IMR-90 (cell line): Measurements from ENCODE around the gene NME7. TPM values are rescaled to one million over a fixed set of nuclear protein-coding genes. Genes with fewer than 3 reads are reported as not detected.

Experiments
- ATAC-seq: fragments of 200-7000 bp; cut with Tn5 transposase; 2 replicates; pipeline ENCODE4 v1.9.1; 2020; ENCODE audit warnings: low read depth, mild to moderate bottlenecking, moderate library complexity
- BruUV-seq: library from RNA; stranded (reverse); fragments of 400-500 nt; replicated peaks from 2 replicates; lab custom pipeline; 2021; lab: Mats Ljungman, UMichigan
- CTCF ChIA-PET: fragments of 300-600 bp; formaldehyde crosslinking; extraction: SDS; loops from one replicate; lab custom pipeline; 2021; ENCODE audit warnings: antibody characterized with exemption; lab: Yijun Ruan, JAX
- POLR2A ChIA-PET: fragments of 300-600 bp; sonication (Branson Sonifier 250); formaldehyde crosslinking; loops from one replicate; lab custom pipeline; 2022; ENCODE audit warnings: antibody characterized with exemption; ENCODE audit not compliant: unreplicated experiment; lab: Charles Lee
- DNase-seq: peaks from one replicate; pipeline ENCODE4 v3.0.0; 2013
- H2AFZ ChIP-seq: replicated peaks from 2 replicates; pipeline ENCODE3; 2013; ENCODE audit warnings: low read length, mild to moderate bottlenecking; ENCODE audit not compliant: poor library complexity
- H2AK5ac ChIP-seq: 2 replicates; pipeline ENCODE4 v1.6.1; 2013; ENCODE audit warnings: low read depth, low read length, inconsistent platforms
- H2AK9ac ChIP-seq: replicated peaks from 2 replicates; pipeline ENCODE3; 2013; ENCODE audit warnings: mild to moderate bottlenecking, low read depth, low read length, moderate library complexity; ENCODE audit not compliant: poor library complexity
- H2BK120ac ChIP-seq: 2 replicates; pipeline ENCODE4 v1.6.1; 2013; ENCODE audit warnings: low read depth, low read length, inconsistent platforms
- H2BK15ac ChIP-seq: 3 replicates; pipeline ENCODE4 v1.6.1; 2013; ENCODE audit warnings: low read depth, low read length, inconsistent platforms
- H2BK20ac ChIP-seq: 2 replicates; pipeline ENCODE4 v1.6.1; 2013; ENCODE audit warnings: low read depth, mild to moderate bottlenecking, inconsistent platforms, low read length, moderate library complexity
- H2BK5ac ChIP-seq: 2 replicates; pipeline ENCODE4 v1.6.1; 2013; ENCODE audit warnings: mild to moderate bottlenecking, low read depth, low read length, inconsistent platforms; ENCODE audit not compliant: poor library complexity, severe bottlenecking
- H3K14ac ChIP-seq: replicated peaks from 2 replicates; pipeline ENCODE4 v1.6.1; 2013; ENCODE audit warnings: low read depth, low read length, inconsistent platforms
- H3K18ac ChIP-seq: 2 replicates; pipeline ENCODE4 v1.6.1; 2013; ENCODE audit warnings: low read depth, low read length, control low read depth
- H3K23ac ChIP-seq: 2 replicates; pipeline ENCODE4 v1.6.1; 2013; ENCODE audit warnings: low read depth, low read length, inconsistent platforms
- H3K27ac ChIP-seq: 2 replicates; pipeline ENCODE4 v1.5.1; 2013; ENCODE audit warnings: mild to moderate bottlenecking, control low read depth, low read length; ENCODE audit not compliant: insufficient read depth
- H3K27me3 ChIP-seq: 2 replicates; pipeline ENCODE4 v1.6.1; 2013; ENCODE audit warnings: low read length; ENCODE audit not compliant: control insufficient read depth, insufficient read depth
- H3K36me3 ChIP-seq: 2 replicates; pipeline ENCODE4 v1.6.1; 2013; ENCODE audit warnings: low read length, mixed read lengths; ENCODE audit not compliant: control insufficient read depth, insufficient read depth
- H3K4ac ChIP-seq: 2 replicates; pipeline ENCODE4 v1.6.1; 2013; ENCODE audit warnings: low read depth, low read length, inconsistent platforms
- H3K4me1 ChIP-seq: 2 replicates; pipeline ENCODE4 v1.6.1; 2013; ENCODE audit warnings: low read length, mixed read lengths; ENCODE audit not compliant: control insufficient read depth, insufficient read depth
- H3K4me2 ChIP-seq: 2 replicates; pipeline ENCODE4 v1.6.1; 2013; ENCODE audit warnings: low read depth, mild to moderate bottlenecking, control low read depth, low read length, moderate library complexity
- H3K4me3 ChIP-seq: 2 replicates; pipeline ENCODE4 v1.5.1; 2013; ENCODE audit warnings: low read depth, mild to moderate bottlenecking, control low read depth, low read length, moderate library complexity; ENCODE audit not compliant: insufficient read depth
- H3K56ac ChIP-seq: 2 replicates; pipeline ENCODE4 v1.6.1; 2013; ENCODE audit warnings: low read length, inconsistent platforms; ENCODE audit not compliant: insufficient read depth; ENCODE audit errors: extremely low read depth
- H3K79me1 ChIP-seq, 2 experiments: 2 replicates each; pipeline ENCODE4 v1.6.1; 2013; ENCODE audit warnings: low read length in 2 of 2, inconsistent platforms in 1 of 2, low read depth in 1 of 2
- H3K9ac ChIP-seq: 2 replicates; pipeline ENCODE4 v1.6.1; 2013; ENCODE audit warnings: low read depth, low read length, control low read depth
- H3K9me1 ChIP-seq: 2 replicates; pipeline ENCODE4 v1.6.1; 2013; ENCODE audit warnings: low read length, inconsistent platforms; ENCODE audit not compliant: insufficient read depth
- H3K9me3 ChIP-seq: 2 replicates; pipeline ENCODE4 v1.6.1; 2013; ENCODE audit warnings: low read length; ENCODE audit not compliant: control insufficient read depth, insufficient read depth
- H4K20me1 ChIP-seq: 2 replicates; pipeline ENCODE4 v1.6.1; 2013; ENCODE audit warnings: low read length, inconsistent platforms; ENCODE audit not compliant: insufficient read depth
- H4K5ac ChIP-seq: 2 replicates; pipeline ENCODE4 v1.6.1; 2013; ENCODE audit warnings: mild to moderate bottlenecking, low read depth, low read length, control low read depth
- H4K8ac ChIP-seq, 2 experiments: 2 replicates each; pipeline ENCODE4 v1.6.1; 2013; ENCODE audit warnings: low read depth in 2 of 2, low read length in 2 of 2, control low read depth in 1 of 2, inconsistent platforms in 1 of 2
- H4K91ac ChIP-seq: 2 replicates; pipeline ENCODE4 v1.6.1; 2013; ENCODE audit warnings: low read depth, low read length, inconsistent platforms; ENCODE audit not compliant: insufficient read depth
- CEBPB ChIP-seq: IDR thresholded peaks from 2 replicates; pipeline ENCODE4 v1.6.1; 2012; ENCODE audit warnings: low read depth, low read length, improper control_type of control experiment
- MAZ ChIP-seq: IDR thresholded peaks from 2 replicates; pipeline ENCODE4 v1.6.1; 2012; ENCODE audit warnings: low read depth, mild to moderate bottlenecking, low read length, improper control_type of control experiment, moderate library complexity, borderline replicate concordance
- NFE2L2 ChIP-seq: fragments of 150-350 bp; IDR thresholded peaks from 2 replicates; pipeline ENCODE4 v1.6.1; 2016; ENCODE audit warnings: low read depth, mild to moderate bottlenecking, low read length
- RAD21 ChIP-seq: IDR thresholded peaks from 2 replicates; pipeline ENCODE4 v1.6.1; 2012; ENCODE audit warnings: low read length, improper control_type of control experiment
- SMC3 ChIP-seq: fragments of 150-350 bp; IDR thresholded peaks from 2 replicates; pipeline ENCODE4 v1.6.1; 2016; ENCODE audit warnings: low read depth, mild to moderate bottlenecking, antibody characterized with exemption, low read length, moderate library complexity
- WGBS, 2 experiments: methylation state at CpG; one replicate each; pipeline versions ENCODE4 v1.1.5 to v1.1.7; 2013; ENCODE audit warnings: missing lambda C conversion rate in 2 of 2; ENCODE audit not compliant: insufficient read length in 1 of 2; ENCODE audit errors: extremely low coverage in 2 of 2; 5-methylcytosine and 5-hydroxymethylcytosine counted together
- dilution Hi-C: fragments of 300-500 bp; cut with HindIII; formaldehyde crosslinking; loops from one replicate; pipeline ENCODE4 v1.14.3; 2018; ENCODE audit warnings: low sequenced_read_pairs; ENCODE audit not compliant: unreplicated experiment
- in situ Hi-C: fragments of 300-500 bp; cut with MboI; formaldehyde crosslinking; loops from 3 replicates; pipeline ENCODE4 v1.14.3; 2019; ENCODE audit warnings: low sequenced_read_pairs, inconsistent platforms, mixed read lengths
- intact Hi-C: fragments of 100-400 bp; cut with micrococcal nuclease; formaldehyde crosslinking; loops from 2 replicates; pipeline ENCODE4 v1.10.0; 2022
- polyA plus RNA-seq, 3 experiments: library from polyadenylated mRNA; depleted of rRNA; stranded (reverse); fragments of >200 nt; gene quantifications; 2 replicates each; pipeline ENCODE4 v1.2.3, GENCODE V29; 2012; ENCODE audit warnings: low replicate concordance in 1 of 3
- total RNA-seq: library from RNA; depleted of rRNA; stranded (reverse); fragments of >200 nt; gene quantifications from 2 replicates; pipeline ENCODE4 v1.2.3, GENCODE V29; 2012

The NME7 gene
- total and polyA plus RNA-seq, 2 of the 4 experiments (the other 2 are of a cell fraction), result 18.3 to 22.4 TPM

DNA sequence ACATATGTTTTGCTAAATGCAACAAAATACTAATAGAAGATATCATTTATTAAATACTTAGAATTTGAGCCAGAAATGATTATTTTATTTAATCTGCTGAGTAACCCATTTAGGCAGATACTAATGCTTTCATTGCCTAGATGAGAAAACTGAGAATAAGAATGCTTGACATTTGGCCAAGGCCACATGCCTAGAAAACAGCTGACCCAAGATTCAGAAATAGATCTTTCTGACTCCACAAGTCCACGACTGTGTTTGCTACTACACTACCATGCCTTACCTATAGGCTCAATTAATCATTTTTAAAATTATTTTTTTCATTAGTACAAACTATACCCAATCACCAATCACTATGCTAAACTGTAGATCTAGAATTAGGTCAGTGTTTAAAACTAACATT lies 131.5 kb downstream of the NME7 start:
- H3K27me3 ChIP-seq, result no peaks in the 10 kb centered on the region
- TF ChIP-seq NFE2L2 (no peak), MAZ (no peak), CEBPB (no peak), SMC3 (no peak), RAD21 (no peak)
- POLR2A ChIA-PET, result no interaction called here
- H3K9me1 ChIP-seq, result no peaks in the 10 kb centered on the region
- no peak overlapping the region for H4K5ac ChIP-seq
- no peak overlapping the region for H2AK5ac ChIP-seq
- intact Hi-C loops, result no loop called here
- H2AK9ac ChIP-seq, result no peak overlapping the region
- no peak overlapping the region for H3K4me3 ChIP-seq
- peaks cover 2% of the 10 kb centered on the region; the same call in 1 of the 2 replicates for H3K4me1 ChIP-seq
- H4K91ac ChIP-seq, result no peak overlapping the region
- H3K14ac ChIP-seq, result no peak overlapping the region
- H3K36me3 ChIP-seq, result no peaks in the 10 kb centered on the region
- DNase-seq (peak; percentile 20), ATAC-seq (no peak)
- H2BK120ac ChIP-seq, result no peak overlapping the region
- H3K18ac ChIP-seq, result no peak overlapping the region
- H3K9me3 ChIP-seq, result no peaks in the 10 kb centered on the region
- no peak overlapping the region for H2AFZ ChIP-seq
- H3K4ac ChIP-seq, result no peak overlapping the region
- no peaks in the 10 kb centered on the region for H3K79me1 ChIP-seq
- H3K56ac ChIP-seq, result no peak overlapping the region
- H3K23ac ChIP-seq, result no peak overlapping the region
- dilution Hi-C loops, result no loop called here
- no CpG with 5 or more reads among the region's 1 CpG for WGBS, 2 experiments
- H2BK20ac ChIP-seq, result no peak overlapping the region
- CTCF ChIA-PET, result interaction anchor here (0.6 kb wide), 1 partner anchor 192 kb away, joined by 3 read pairs; no protein-coding TSS in a partner anchor
- H2BK15ac ChIP-seq, result no peak overlapping the region
- in situ Hi-C loops, result no loop called here
- H2BK5ac ChIP-seq, result no peak overlapping the region
- no peak overlapping the region for H3K4me2 ChIP-seq
- no peak overlapping the region for H3K27ac ChIP-seq
- BruUV-seq, result no TSS peak
- H4K8ac ChIP-seq, result no peak overlapping the region
- no peak overlapping the region for H3K9ac ChIP-seq
- no peaks in the 10 kb centered on the region for H4K20me1 ChIP-seq
